Naive thymus-derived CD4-positive, alpha-beta T cell (primary cell): ENCODE data around the gene ADCK2. TPM values are rescaled to one million over a fixed set of nuclear protein-coding genes. Genes with fewer than 3 reads are reported as not detected.

Experiments
- ATAC-seq: fragments of 150-1000 bp; cut with Tn5 transposase; 2 replicates; pipeline ENCODE4 v1.10.0; 2021; ENCODE audit warnings: mild to moderate bottlenecking, moderate library complexity
- CTCF ChIA-PET: fragments of 350-600 bp; sonication (Branson Sonifier 250); formaldehyde crosslinking; loops from one replicate; lab custom pipeline; 2021; ENCODE audit warnings: antibody characterized with exemption; lab: Charles Lee
- POLR2A ChIA-PET: fragments of 350-600 bp; sonication (Branson Sonifier 250); formaldehyde crosslinking; loops from one replicate; lab custom pipeline; 2021; ENCODE audit warnings: antibody characterized with exemption, inconsistent platforms; lab: Charles Lee
- DNase-seq, 9 donors: peaks; one replicate each; pipeline versions ENCODE4 v3.0.0 to v3.0.0-alpha.2; 2020 to 2022; ENCODE audit warnings: mixed read lengths in 1 of 9
- H3K27ac ChIP-seq: one replicate; pipeline ENCODE4 v1.7.0; 2013; ENCODE audit warnings: mild to moderate bottlenecking, low read depth, low read length, moderate library complexity
- H3K27me3 ChIP-seq, 2 donors: one replicate each; pipeline ENCODE4 v1.7.0; 2013; ENCODE audit warnings: low read length in 2 of 2, mild to moderate bottlenecking in 2 of 2, moderate library complexity in 2 of 2; ENCODE audit not compliant: control insufficient read depth in 2 of 2, insufficient read depth in 2 of 2
- H3K36me3 ChIP-seq, 3 experiments: 1 replicate in 2 of 3; 2 replicates in 1 of 3; pipeline ENCODE4 v1.7.0; 2013; ENCODE audit warnings: low read length in 3 of 3, mild to moderate bottlenecking in 3 of 3, moderate library complexity in 1 of 3; ENCODE audit not compliant: insufficient read depth in 3 of 3, control insufficient read depth in 2 of 3
- H3K4me1 ChIP-seq, 2 donors: one replicate each; pipeline ENCODE4 v1.7.0; 2013; ENCODE audit warnings: low read length in 2 of 2, mild to moderate bottlenecking in 2 of 2, moderate library complexity in 1 of 2; ENCODE audit not compliant: control insufficient read depth in 2 of 2, insufficient read depth in 2 of 2
- H3K4me3 ChIP-seq: 2 replicates; pipeline ENCODE4 v1.7.0; 2013; ENCODE audit warnings: mild to moderate bottlenecking, low read length
- H3K9me3 ChIP-seq, 3 experiments: 1 replicate in 2 of 3; 2 replicates in 1 of 3; pipeline ENCODE4 v1.7.0; 2013; ENCODE audit warnings: low read length in 3 of 3; ENCODE audit not compliant: control insufficient read depth in 2 of 3
- H3K27ac Mint-ChIP-seq, 9 donors: one replicate each; pipeline ENCODE4 v1.8.0; 2020 to 2022; ENCODE audit warnings: mixed read lengths in 9 of 9, mild to moderate bottlenecking in 8 of 9, moderate library complexity in 5 of 9, inconsistent platforms in 2 of 9
- H3K27me3 Mint-ChIP-seq, 5 donors: one replicate each; pipeline ENCODE4 v1.8.0; 2021 to 2022; ENCODE audit warnings: mixed read lengths in 5 of 5, mild to moderate bottlenecking in 1 of 5
- H3K36me3 Mint-ChIP-seq, 5 donors: one replicate each; pipeline ENCODE4 v1.8.0; 2020 to 2022; ENCODE audit warnings: mixed read lengths in 5 of 5, mild to moderate bottlenecking in 3 of 5, inconsistent platforms in 1 of 5
- H3K4me1 Mint-ChIP-seq, 7 donors: one replicate each; pipeline ENCODE4 v1.8.0; 2020 to 2022; ENCODE audit warnings: mixed read lengths in 7 of 7, mild to moderate bottlenecking in 3 of 7, inconsistent platforms in 1 of 7
- H3K4me3 Mint-ChIP-seq, 10 donors: one replicate each; pipeline ENCODE4 v1.8.0; 2020 to 2022; ENCODE audit warnings: mild to moderate bottlenecking in 10 of 10, mixed read lengths in 10 of 10, moderate library complexity in 6 of 10, inconsistent platforms in 2 of 10
- H3K9me3 Mint-ChIP-seq, 11 donors: one replicate each; pipeline ENCODE4 v1.8.0; 2020 to 2022; ENCODE audit warnings: mixed read lengths in 11 of 11, mild to moderate bottlenecking in 4 of 11, inconsistent platforms in 1 of 11, moderate library complexity in 1 of 11
- intact Hi-C, 2 donors: fragments of 100-400 bp; cut with micrococcal nuclease; formaldehyde crosslinking; loops; one replicate each; pipeline ENCODE4 v1.15.1; 2023
- polyA plus RNA-seq, 2 donors: library from polyadenylated mRNA; unstranded; fragments of 300-500 nt; fragmentation: Illumina TruSeq; gene quantifications; one replicate each; pipeline ENCODE4 v1.2.3, GENCODE V29; 2021
- total RNA-seq, 6 experiments: library from RNA in 5 of 6; stranded (reverse) in 5 of 6; gene quantifications; 1 replicate in 5 of 6; 2 replicates in 1 of 6; pipeline ENCODE4 v1.2.3 and lab custom pipeline; 2021 to 2026

The ADCK2 gene
- total and polyA plus RNA-seq, 7 experiments from 2014 or later: 15.2 to 34.2 (median 18.9) TPM

GRCh38 chr7:140678081-140678815 is 5.5 kb downstream of the ADCK2 start:
- Histone ChIP-seq H3K27ac (no peak overlapping the region), H3K27me3 (no peaks in the 10 kb centered on the region), H3K9me3 (no peaks in the 10 kb centered on the region), H3K4me3 (no peak overlapping the region), H3K4me1 (peaks cover 7 to 14% of the 10 kb centered on the region in 2 donors), H3K36me3 (peaks cover 0 to 53% (median 6%) of the 10 kb centered on the region in 3 experiments)
- Mint-ChIP-seq H3K4me3 (no peak overlapping the region), H3K9me3 (no peaks in the 10 kb centered on the region), H3K4me1 (peaks cover 18 to 41% (median 30%) of the 10 kb centered on the region in 7 donors), H3K36me3 (peaks cover 9 to 40% (median 22%) of the 10 kb centered on the region in 5 donors), H3K27ac (peak overlapping the region in 3 of 9 donors; percentile 2 to 31 (median 16)), H3K27me3 (no peaks in the 10 kb centered on the region)
- ChIA-PET POLR2A (no interaction called here), CTCF (no interaction called here)
- ATAC-seq (no peak), DNase-seq (no peak)
- intact Hi-C loops: loop anchor here in 1 of 2 donors (10.0 kb wide), 1 partner anchor 613 kb away; the partner anchor contains the start of gene PARP12

GRCh38 chr7:140678816-140679130 is 6.0 kb downstream of the ADCK2 start:
- DNase-seq (no peak), ATAC-seq (no peak)
- intact Hi-C loops: loop anchor here in 1 of 2 donors (10.0 kb wide), 1 partner anchor 614 kb away; the partner anchor contains the start of gene PARP12
- no peaks in the 10 kb centered on the region for H3K9me3 Mint-ChIP-seq
- Histone ChIP-seq H3K4me1 (peaks cover 7 to 11% of the 10 kb centered on the region in 2 donors), H3K4me3 (no peak overlapping the region), H3K9me3 (no peaks in the 10 kb centered on the region), H3K27ac (no peak overlapping the region), H3K27me3 (no peaks in the 10 kb centered on the region), H3K36me3 (peaks cover 0 to 58% (median 6%) of the 10 kb centered on the region in 3 experiments)
- CTCF ChIA-PET: no interaction called here
- H3K4me1 Mint-ChIP-seq: peaks cover 15 to 38% (median 29%) of the 10 kb centered on the region in 7 donors
- POLR2A ChIA-PET: interaction anchor here (0.7 kb wide), 1 partner anchor 335 kb away, joined by 3 read pairs; no protein-coding TSS in a partner anchor
- H3K27ac Mint-ChIP-seq: no peak overlapping the region
- no peak overlapping the region for H3K4me3 Mint-ChIP-seq
- H3K27me3 Mint-ChIP-seq: no peaks in the 10 kb centered on the region
- peaks cover 12 to 42% (median 22%) of the 10 kb centered on the region in 5 donors for H3K36me3 Mint-ChIP-seq

- Histone ChIP-seq H3K27me3 (no peaks in the 10 kb centered on the region), H3K9me3 (no peaks in the 10 kb centered on the region), H3K27ac (no peak overlapping the region), H3K4me3 (no peak overlapping the region), H3K36me3 (peaks cover 0 to 63% (median 6%) of the 10 kb centered on the region in 3 experiments), H3K4me1 (peaks cover 3 to 7% of the 10 kb centered on the region in 2 donors)
- Mint-ChIP-seq H3K36me3 (peaks cover 14 to 46% (median 25%) of the 10 kb centered on the region in 5 donors), H3K4me1 (peaks cover 15 to 34% (median 26%) of the 10 kb centered on the region in 7 donors), H3K27ac (peak overlapping the region in 1 of 9 donors; percentile 51), H3K4me3 (no peak overlapping the region), H3K27me3 (no peaks in the 10 kb centered on the region), H3K9me3 (no peaks in the 10 kb centered on the region)
- ATAC-seq: no peak
- intact Hi-C loops: loop anchor here in 1 of 2 donors (10.0 kb wide), 1 partner anchor 614 kb away; the partner anchor contains the start of gene PARP12
- DNase-seq: no peak
- ChIA-PET CTCF (no interaction called here), POLR2A (interaction anchor here (0.7 kb wide), 1 partner anchor 335 kb away, joined by 3 read pairs; no protein-coding TSS in a partner anchor)
These were observed 6.4 kb downstream of the ADCK2 start for GRCh38 chr7:140679186-140679585.

- no peaks in the 10 kb centered on the region for H3K9me3 Mint-ChIP-seq
- Histone ChIP-seq H3K4me3 (no peak overlapping the region), H3K9me3 (no peaks in the 10 kb centered on the region), H3K27ac (no peak overlapping the region), H3K4me1 (no peaks in the 10 kb centered on the region), H3K36me3 (peaks cover 0 to 77% (median 6%) of the 10 kb centered on the region in 3 experiments), H3K27me3 (no peaks in the 10 kb centered on the region)
- no peak overlapping the region for H3K4me3 Mint-ChIP-seq
- peaks cover 6 to 19% (median 13%) of the 10 kb centered on the region in 7 donors for H3K4me1 Mint-ChIP-seq
- CTCF ChIA-PET: no interaction called here
- no peak for ATAC-seq
- H3K27me3 Mint-ChIP-seq: no peaks in the 10 kb centered on the region
- no peak for DNase-seq
- intact Hi-C loops: no loop called here
- H3K27ac Mint-ChIP-seq: peak overlapping the region in 1 of 9 donors; percentile 53
- POLR2A ChIA-PET: interaction anchor here (0.6 kb wide), 2 partner anchors 15 to 331 kb away, joined by 3 read pairs; no protein-coding TSS in a partner anchor
- peaks cover 14 to 54% (median 29%) of the 10 kb centered on the region in 5 donors for H3K36me3 Mint-ChIP-seq
These were observed 8.1 kb downstream of the ADCK2 start for GRCh38 chr7:140680886-140681285.

GRCh38 chr7:140681766-140682165 is 9.0 kb downstream of the ADCK2 start:
- ATAC-seq (no peak), DNase-seq (no peak)
- ChIA-PET CTCF (no interaction called here), POLR2A (interaction anchor here (0.6 to 1.5 kb wide), 2 partner anchors 7 to 14 kb away, joined by 3 read pairs; no protein-coding TSS in a partner anchor)
- Histone ChIP-seq H3K27me3 (no peaks in the 10 kb centered on the region), H3K4me1 (no peaks in the 10 kb centered on the region), H3K4me3 (no peak overlapping the region), H3K27ac (no peak overlapping the region), H3K9me3 (no peaks in the 10 kb centered on the region), H3K36me3 (peaks cover 0 to 73% (median 6%) of the 10 kb centered on the region in 3 experiments)
- Mint-ChIP-seq H3K4me1 (peaks cover 0 to 12% (median 9%) of the 10 kb centered on the region in 7 donors), H3K4me3 (no peak overlapping the region), H3K27ac (no peak overlapping the region), H3K36me3 (peaks cover 14 to 55% (median 29%) of the 10 kb centered on the region in 5 donors), H3K27me3 (no peaks in the 10 kb centered on the region), H3K9me3 (no peaks in the 10 kb centered on the region)
- intact Hi-C loops: no loop called here

- ChIA-PET CTCF (no interaction called here), POLR2A (no interaction called here)
- Histone ChIP-seq H3K27me3 (no peaks in the 10 kb centered on the region), H3K9me3 (no peaks in the 10 kb centered on the region), H3K36me3 (peaks cover 0 to 71% (median 6%) of the 10 kb centered on the region in 3 experiments), H3K4me3 (no peak overlapping the region), H3K4me1 (no peaks in the 10 kb centered on the region), H3K27ac (no peak overlapping the region)
- ATAC-seq (no peak), DNase-seq (no peak)
- Mint-ChIP-seq H3K27ac (no peak overlapping the region), H3K4me1 (peaks cover 0 to 4% (median 0%) of the 10 kb centered on the region in 7 donors), H3K4me3 (peak overlapping the region in 1 of 10 donors; percentile 26), H3K9me3 (no peaks in the 10 kb centered on the region), H3K36me3 (peaks cover 14 to 48% (median 26%) of the 10 kb centered on the region in 5 donors), H3K27me3 (no peaks in the 10 kb centered on the region)
- intact Hi-C loops: no loop called here
These were observed 10.9 kb downstream of the ADCK2 start for GRCh38 chr7:140683657-140684056.
